Right atrium auricular region (tissue), 2 donors: ENCODE measurements around the gene MPRIP. TPM values are rescaled to one million over a fixed set of nuclear protein-coding genes. Genes with fewer than 3 reads are reported as not detected.

Experiments used
- DNase-seq: peaks from one replicate; pipeline ENCODE4 v3.0.0-alpha.2; 2019; ENCODE audit warnings: low spot score
- H3K27ac ChIP-seq, 2 donors: fragments of 200-600 bp; sonication (generic); 1 replicate in 1 of 2; 2 replicates in 1 of 2; pipeline ENCODE4 v1.5.1; 2016 to 2019
- H3K27me3 ChIP-seq, 2 donors: fragments of 200-600 bp; sonication (generic); one replicate each; pipeline versions ENCODE4 v1.5.1 to v1.6.0; 2017 to 2019
- H3K36me3 ChIP-seq: fragments of 200-600 bp; sonication (generic); one replicate; pipeline ENCODE4 v1.5.1; 2016
- H3K4me1 ChIP-seq, 2 donors: fragments of 200-600 bp; sonication (generic); one replicate each; pipeline versions ENCODE4 v1.5.1 to v1.6.0; 2017 to 2019
- H3K4me3 ChIP-seq, 2 donors: fragments of 200-600 bp; sonication (generic); 1 replicate in 1 of 2; 2 replicates in 1 of 2; pipeline ENCODE4 v1.5.1; 2017 to 2019; ENCODE audit warnings: mild to moderate bottlenecking in 1 of 2, moderate library complexity in 1 of 2
- H3K9me3 ChIP-seq, 2 donors: fragments of 200-600 bp; sonication (generic); one replicate each; pipeline ENCODE4 v1.5.1; 2019
- total RNA-seq, 2 donors: library from RNA; depleted of rRNA; stranded (reverse); fragments of >200 nt; gene quantifications; one replicate each; pipeline ENCODE4 v1.1.0, GENCODE V29; 2016
- TF ChIP-seq, protein P1 (sequence below), 2 donors: fragments of 200-600 bp; sonication (generic); IDR thresholded peaks; one replicate each; pipeline ENCODE4 v1.5.1; 2019; ENCODE audit warnings: antibody characterized with exemption in 2 of 2

Gene MPRIP
- total RNA-seq, 2 donors from 2014 or later = 102 to 145 TPM

DNA sequence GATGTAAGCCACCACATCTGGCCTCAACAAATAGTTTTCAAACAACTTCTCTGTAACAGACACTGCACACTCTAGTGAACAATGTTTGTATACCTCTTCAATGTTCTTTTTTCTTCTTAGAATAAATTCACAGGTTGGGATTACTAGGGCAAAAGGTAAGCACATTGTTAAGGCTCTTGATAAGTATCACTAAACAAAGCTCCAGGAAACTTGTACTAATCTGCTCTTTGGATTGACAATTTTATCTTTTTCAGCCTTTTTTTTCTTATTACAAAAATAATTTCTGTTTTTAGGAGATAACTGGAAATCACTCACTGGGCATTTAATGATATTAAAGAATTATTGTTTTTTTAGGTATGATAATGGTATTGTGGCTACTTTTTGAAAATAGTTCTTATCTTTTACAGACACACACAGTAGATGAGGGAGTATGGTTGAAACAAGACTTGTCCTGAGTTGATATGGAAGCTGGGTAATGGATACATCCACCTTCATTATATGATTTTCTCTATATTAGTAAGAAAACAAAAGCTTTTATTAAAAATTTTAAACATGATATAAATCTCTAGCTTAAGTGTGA is 7.7 kb upstream of the MPRIP start:
- TF ChIP-seq, protein P1, sequence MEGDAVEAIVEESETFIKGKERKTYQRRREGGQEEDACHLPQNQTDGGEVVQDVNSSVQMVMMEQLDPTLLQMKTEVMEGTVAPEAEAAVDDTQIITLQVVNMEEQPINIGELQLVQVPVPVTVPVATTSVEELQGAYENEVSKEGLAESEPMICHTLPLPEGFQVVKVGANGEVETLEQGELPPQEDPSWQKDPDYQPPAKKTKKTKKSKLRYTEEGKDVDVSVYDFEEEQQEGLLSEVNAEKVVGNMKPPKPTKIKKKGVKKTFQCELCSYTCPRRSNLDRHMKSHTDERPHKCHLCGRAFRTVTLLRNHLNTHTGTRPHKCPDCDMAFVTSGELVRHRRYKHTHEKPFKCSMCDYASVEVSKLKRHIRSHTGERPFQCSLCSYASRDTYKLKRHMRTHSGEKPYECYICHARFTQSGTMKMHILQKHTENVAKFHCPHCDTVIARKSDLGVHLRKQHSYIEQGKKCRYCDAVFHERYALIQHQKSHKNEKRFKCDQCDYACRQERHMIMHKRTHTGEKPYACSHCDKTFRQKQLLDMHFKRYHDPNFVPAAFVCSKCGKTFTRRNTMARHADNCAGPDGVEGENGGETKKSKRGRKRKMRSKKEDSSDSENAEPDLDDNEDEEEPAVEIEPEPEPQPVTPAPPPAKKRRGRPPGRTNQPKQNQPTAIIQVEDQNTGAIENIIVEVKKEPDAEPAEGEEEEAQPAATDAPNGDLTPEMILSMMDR (IDR thresholded peaks at IDR 0.05) = no peak
- H3K4me1 ChIP-seq = peaks cover 4 to 28% of the 10 kb centered on the region in 2 donors

DNA sequence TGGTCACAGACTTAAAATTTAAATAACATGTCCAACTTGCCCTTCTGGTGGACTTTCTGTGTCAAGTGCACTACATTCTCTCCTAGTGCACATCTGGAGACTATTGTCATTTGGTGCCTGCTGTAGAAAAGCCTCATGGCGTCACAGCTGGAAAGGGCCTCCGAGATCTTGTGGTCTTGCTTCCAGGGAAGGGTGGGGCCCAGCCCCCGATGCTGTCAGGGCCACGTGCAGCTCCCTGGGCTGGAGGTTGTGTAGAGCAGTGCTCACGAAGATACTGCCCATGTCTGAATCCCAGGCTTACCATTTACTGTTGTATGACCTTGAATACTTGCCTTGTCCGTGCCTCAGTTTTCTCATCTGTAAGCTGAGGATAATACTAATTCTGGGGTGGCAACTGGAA is 6.8 kb upstream of the MPRIP start:
- no peak for DNase-seq
- no peaks in the 10 kb centered on the region for H3K36me3 ChIP-seq
- H3K27me3 ChIP-seq = no peaks in the 10 kb centered on the region
- no peaks in the 10 kb centered on the region for H3K9me3 ChIP-seq
- H3K4me1 ChIP-seq = peaks cover 4 to 28% of the 10 kb centered on the region in 2 donors
- TF ChIP-seq, protein P1 (IDR thresholded peaks at IDR 0.05) = no peak
- peak overlapping the region; percentile 23 to 74 for H3K27ac ChIP-seq
- no peak overlapping the region for H3K4me3 ChIP-seq

More for the DNA sequence above, 7.7 kb upstream of the MPRIP start:
- H3K4me3 ChIP-seq = no peak overlapping the region
- no peaks in the 10 kb centered on the region for H3K9me3 ChIP-seq
- no peak overlapping the region for H3K27ac ChIP-seq
- H3K36me3 ChIP-seq = no peaks in the 10 kb centered on the region
- H3K27me3 ChIP-seq = no peaks in the 10 kb centered on the region
- no peak for DNase-seq

DNA sequence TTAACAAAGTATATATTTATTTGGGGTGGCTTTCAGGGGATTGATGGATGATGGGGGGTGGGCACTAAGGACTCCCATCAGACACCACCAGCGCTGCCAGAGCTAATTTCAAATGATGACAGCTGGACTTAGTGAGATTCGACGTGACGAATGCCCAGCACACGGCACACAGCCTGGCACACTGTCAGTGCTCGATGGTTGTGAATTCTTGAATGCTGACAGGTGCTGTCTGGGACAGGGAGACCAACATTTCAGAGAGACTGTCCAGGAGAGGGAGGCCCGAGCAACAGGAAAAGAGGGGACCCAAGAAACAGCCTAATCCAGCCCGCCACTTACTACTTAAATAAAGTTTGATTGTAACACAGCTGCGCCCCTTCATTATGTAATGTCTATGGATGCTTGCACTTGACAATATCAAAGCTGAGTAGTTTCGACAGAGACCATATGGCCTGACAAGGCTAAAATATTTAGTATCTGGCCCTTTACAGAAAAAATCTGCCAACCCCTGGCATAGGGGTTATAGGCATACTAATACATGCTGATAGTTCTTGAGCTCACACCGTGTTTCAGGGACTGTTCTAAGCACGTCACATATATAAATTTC is 6.2 kb upstream of the MPRIP start:
- Histone ChIP-seq H3K36me3 (no peaks in the 10 kb centered on the region), H3K4me1 (peaks cover 4 to 30% of the 10 kb centered on the region in 2 donors), H3K4me3 (no peak overlapping the region), H3K27me3 (no peaks in the 10 kb centered on the region), H3K27ac (peak overlapping the region; percentile 23 to 74), H3K9me3 (no peaks in the 10 kb centered on the region)
- TF ChIP-seq, protein P1 (IDR thresholded peaks at IDR 0.05) = no peak
- no peak for DNase-seq

DNA sequence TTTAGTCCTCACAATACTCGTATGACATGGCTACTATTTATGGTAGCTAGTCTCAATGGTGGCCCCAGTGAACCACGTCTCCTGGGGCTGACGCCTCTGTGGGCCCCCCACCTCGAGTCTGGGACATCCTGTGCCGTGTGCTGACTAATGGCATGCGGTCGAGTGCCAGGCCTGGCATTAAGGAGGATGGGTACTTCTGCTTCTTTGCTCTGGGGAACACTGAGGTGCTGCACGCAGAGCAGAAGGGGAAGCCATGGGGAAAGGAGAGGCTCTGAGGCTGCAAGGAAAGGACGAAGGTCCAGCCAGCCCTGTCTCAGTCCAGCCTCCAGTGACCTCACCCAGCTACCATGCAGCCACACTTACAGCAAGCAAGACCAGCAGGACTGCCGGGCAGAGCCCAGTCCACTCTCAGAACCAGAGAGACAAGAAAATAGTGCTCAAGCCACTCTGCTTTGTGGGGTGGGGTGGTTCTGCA is 5.7 kb upstream of the MPRIP start:
- Histone ChIP-seq H3K27ac (peak overlapping the region; percentile 23 to 74), H3K36me3 (no peaks in the 10 kb centered on the region), H3K4me3 (no peak overlapping the region), H3K27me3 (no peaks in the 10 kb centered on the region), H3K4me1 (peaks cover 4 to 30% of the 10 kb centered on the region in 2 donors), H3K9me3 (no peaks in the 10 kb centered on the region)
- DNase-seq = no peak
- TF ChIP-seq, protein P1 (IDR thresholded peaks at IDR 0.05) = no peak

DNA sequence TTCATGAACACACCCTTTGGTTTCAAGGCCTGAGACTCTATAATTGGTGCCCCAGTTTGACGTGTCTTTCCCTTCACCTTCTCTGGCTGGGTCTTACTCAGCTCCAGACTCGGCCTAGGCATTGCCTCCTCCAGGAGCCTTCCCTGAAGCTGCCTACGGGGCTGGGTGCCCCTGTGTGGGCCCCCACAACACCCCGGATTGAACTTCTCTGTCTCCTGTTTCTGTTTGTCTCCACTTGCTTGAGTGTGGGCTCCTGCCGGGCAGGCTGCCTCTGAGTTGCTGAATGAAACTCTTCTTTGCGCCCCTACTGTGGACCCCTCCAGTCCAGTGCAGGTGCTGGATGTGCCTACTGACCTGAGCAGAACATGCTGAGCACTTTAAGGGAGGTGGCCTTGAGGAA is 2.3 kb upstream of the MPRIP start:
- TF ChIP-seq, protein P1 (IDR thresholded peaks at IDR 0.05) = no peak
- no peak overlapping the region for H3K27ac ChIP-seq
- peaks cover 0 to 41% of the 10 kb centered on the region in 2 donors for H3K4me1 ChIP-seq

More for the DNA sequence above, 2.3 kb upstream of the MPRIP start:
- H3K4me3 ChIP-seq = no peak overlapping the region
- DNase-seq = no peak
- H3K9me3 ChIP-seq = no peaks in the 10 kb centered on the region
- H3K27me3 ChIP-seq = no peaks in the 10 kb centered on the region
- no peaks in the 10 kb centered on the region for H3K36me3 ChIP-seq
